Loucy (cell line): ENCODE results near the gene FMO2.

Experiments used
- CTCF ChIP-seq: fragments of 200-600 bp; sonication (generic); conservative IDR thresholded peaks from 2 replicates; pipeline ENCODE4 v1.5.1; 2014; ENCODE audit warnings: mild to moderate bottlenecking, antibody characterized with exemption, low read length
- EZH2phosphoT487 ChIP-seq: fragments of 200-600 bp; IDR thresholded peaks from 2 replicates; pipeline ENCODE4 v1.6.1; 2018; ENCODE audit warnings: antibody characterized with exemption, mild to moderate bottlenecking, moderate library complexity, borderline replicate concordance

- 0 out of 2 replicates have a peak, but pooled peaks have one; percentile 22 for TF ChIP-seq CTCF
- no peak for TF ChIP-seq EZH2phosphoT487
Observed at GRCh38 chr1:171213559-171214454, 28.7 kb downstream of the FMO2 start.
